Liver (tissue), 9 donors: ENCODE measurements around the gene MRPS14. TPM values are rescaled to one million over a fixed set of nuclear protein-coding genes. Genes with fewer than 3 reads are reported as not detected.
A peak's percentile ranks its signal among the peaks of the same experiment; 100 is the strongest.

ENCODE experiments used
- DNase-seq: peaks from one replicate; pipeline ENCODE4 v3.0.0-alpha.2; 2017; ENCODE audit warnings: low spot score
- H3K27ac ChIP-seq, 2 donors: one replicate each; pipeline ENCODE4 v1.7.0; 2013; ENCODE audit warnings: inconsistent platforms in 2 of 2, low read length in 2 of 2, control low read depth in 1 of 2, low read depth in 1 of 2, mild to moderate bottlenecking in 1 of 2
- H3K27me3 ChIP-seq, 4 donors: one replicate each; pipeline versions ENCODE4 v1.6.1 to v1.7.0; 2013; ENCODE audit warnings: low read length in 3 of 4, inconsistent platforms in 1 of 4, mild to moderate bottlenecking in 1 of 4, moderate library complexity in 1 of 4; ENCODE audit not compliant: control insufficient read depth in 4 of 4, insufficient read depth in 4 of 4
- H3K36me3 ChIP-seq, 4 donors: one replicate each; pipeline versions ENCODE4 v1.6.1 to v1.7.0; 2013; ENCODE audit warnings: low read length in 3 of 4, mild to moderate bottlenecking in 3 of 4, low read depth in 1 of 4, moderate library complexity in 1 of 4; ENCODE audit not compliant: control insufficient read depth in 4 of 4, insufficient read depth in 3 of 4
- H3K4me1 ChIP-seq, 4 donors: one replicate each; pipeline versions ENCODE4 v1.6.1 to v1.7.0; 2013; ENCODE audit warnings: low read length in 3 of 4, mild to moderate bottlenecking in 3 of 4, moderate library complexity in 1 of 4; ENCODE audit not compliant: control insufficient read depth in 4 of 4, insufficient read depth in 4 of 4
- H3K4me3 ChIP-seq, 3 donors: one replicate each; pipeline versions ENCODE4 v1.6.1 to v1.7.0; 2013; ENCODE audit warnings: low read length in 3 of 3, control low read depth in 1 of 3, low read depth in 1 of 3, mild to moderate bottlenecking in 1 of 3
- H3K9ac ChIP-seq, 2 donors: one replicate each; pipeline ENCODE4 v1.7.0; 2013; ENCODE audit warnings: low read length in 2 of 2, mild to moderate bottlenecking in 2 of 2, moderate library complexity in 2 of 2, control low read depth in 1 of 2, low read depth in 1 of 2
- H3K9me3 ChIP-seq, 4 donors: one replicate each; pipeline versions ENCODE4 v1.6.1 to v1.7.0; 2013; ENCODE audit warnings: low read length in 3 of 4; ENCODE audit not compliant: control insufficient read depth in 4 of 4
- EGR1 ChIP-seq, 2 donors: IDR thresholded peaks; 2 replicates each; pipeline ENCODE4 v1.6.1; 2016 to 2018; ENCODE audit warnings: antibody characterized with exemption in 2 of 2, low read depth in 2 of 2
- FOXA2 ChIP-seq: IDR thresholded peaks from 2 replicates; pipeline ENCODE4 v1.6.1; 2016; ENCODE audit warnings: antibody characterized with exemption
- HNF4A ChIP-seq, 2 donors: conservative IDR thresholded peaks; 2 replicates each; pipeline ENCODE4 v1.6.1; 2016; ENCODE audit warnings: antibody characterized with exemption in 2 of 2, mild to moderate bottlenecking in 2 of 2
- HNF4G ChIP-seq: IDR thresholded peaks from 2 replicates; pipeline ENCODE4 v1.6.1; 2016; ENCODE audit warnings: antibody characterized with exemption
- JUND ChIP-seq, 2 donors: IDR thresholded peaks; 2 replicates each; pipeline ENCODE4 v1.6.1; 2016; ENCODE audit warnings: antibody characterized with exemption in 2 of 2
- RAD21 ChIP-seq, 2 donors: IDR thresholded peaks; 2 replicates each; pipeline ENCODE4 v1.6.1; 2016; ENCODE audit warnings: antibody characterized with exemption in 2 of 2, mild to moderate bottlenecking in 2 of 2
- SP1 ChIP-seq: IDR thresholded peaks from 2 replicates; pipeline ENCODE4 v1.6.1; 2018; ENCODE audit warnings: antibody characterized with exemption, mild to moderate bottlenecking
- TAF1 ChIP-seq: conservative IDR thresholded peaks from 2 replicates; pipeline ENCODE4 v1.6.1; 2016; ENCODE audit warnings: antibody characterized with exemption, mild to moderate bottlenecking
- WGBS: extraction: QIAGEN DNeasy Blood & Tissue Kit; methylation state at CpG from one replicate; pipeline ENCODE4 v1.1.7; 2013; 5-methylcytosine and 5-hydroxymethylcytosine counted together
- polyA plus RNA-seq, 2 donors: library from polyadenylated mRNA; stranded (reverse) in 1 of 2; unstranded in 1 of 2; fragments of 200-250 nt in 1 of 2; fragments of >200 nt in 1 of 2; fragmentation: Nextera tagmentation in 1 of 2; extraction: Ambion mirVana in 1 of 2; gene quantifications; one replicate each; pipeline versions ENCODE4 v1.2.1 to v1.2.3, GENCODE V29; 2013 to 2015
- total RNA-seq, 2 donors: library from RNA; depleted of rRNA; stranded (reverse); fragments of >200 nt; gene quantifications; one replicate each; pipeline ENCODE4 v1.2.3, GENCODE V29; 2014
- TF ChIP-seq, protein P1 (sequence below): IDR thresholded peaks from 2 replicates; pipeline ENCODE4 v1.6.1; 2016; ENCODE audit warnings: antibody characterized with exemption, mild to moderate bottlenecking
- TF ChIP-seq, protein P2 (sequence below): IDR thresholded peaks from 2 replicates; pipeline ENCODE4 v1.6.1; 2016; ENCODE audit warnings: antibody characterized with exemption
- donor health status: healthy.
- donor health status: healthy.
- donor health status: healthy.
- donor health status: healthy.
- donor health status: healthy.

The MRPS14 gene
- total and polyA plus RNA-seq, 4 donors, result 14.9 to 41.4 (median 22.4) TPM

- H3K4me3 ChIP-seq, result no peak overlapping the region
- TF ChIP-seq HNF4G, result no peak
- TF ChIP-seq HNF4A (conservative IDR thresholded peaks at IDR 0.05), result peak; percentile 42 to 67
- peaks cover 0 to 3% (median 0%) of the 10 kb centered on the region in 4 donors for H3K36me3 ChIP-seq
- H3K9me3 ChIP-seq, result no peaks in the 10 kb centered on the region
- 40% methylated on average over 4 of the region's 4 CpGs for WGBS
- H3K4me1 ChIP-seq, result peaks cover 6 to 21% (median 17%) of the 10 kb centered on the region in 4 donors
- DNase-seq, result no peak
- peak overlapping the region in 1 of 2 donors; percentile 10 for H3K9ac ChIP-seq
- no peaks in the 10 kb centered on the region for H3K27me3 ChIP-seq
- peak overlapping the region in 1 of 2 donors; percentile 58 for H3K27ac ChIP-seq
Observed at GRCh38 chr1:174967845-174968705, 55.1 kb downstream of the MRPS14 start.

DNA sequence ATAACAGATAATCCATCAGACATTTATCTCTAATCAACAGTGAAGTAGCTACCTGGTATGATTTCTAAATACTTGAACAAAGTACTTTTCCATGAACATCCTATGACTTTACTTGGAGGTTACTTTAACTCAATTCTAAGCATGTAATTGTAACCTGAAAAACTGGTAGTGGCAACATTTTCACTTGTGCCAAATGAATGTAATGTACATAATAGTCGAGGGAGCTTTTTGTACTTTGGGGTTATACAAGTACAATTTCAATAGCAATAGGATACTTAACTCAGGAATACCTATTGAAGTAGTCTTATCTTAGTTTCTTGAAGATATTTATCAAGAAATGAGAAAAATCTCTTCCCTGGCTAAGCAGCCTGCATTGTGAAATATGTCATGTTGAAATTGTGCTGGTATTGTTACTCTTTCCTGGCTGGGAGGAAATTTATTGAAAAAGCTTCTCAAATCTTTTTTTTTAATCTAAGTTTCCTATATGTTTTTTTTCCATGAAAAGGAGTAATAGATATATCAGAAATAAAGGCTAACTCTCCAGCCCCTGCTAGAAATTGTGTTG is 57.1 kb downstream of the MRPS14 start:
- 17% methylated on average over 1 of the region's 1 CpG for WGBS
- H3K4me3 ChIP-seq, result no peak overlapping the region

GRCh38 chr1:174965362-174966007 is 57.7 kb downstream of the MRPS14 start:
- Histone ChIP-seq H3K27me3 (no peaks in the 10 kb centered on the region), H3K4me1 (peaks cover 6 to 21% (median 17%) of the 10 kb centered on the region in 4 donors), H3K9me3 (no peaks in the 10 kb centered on the region), H3K27ac (peak overlapping the region; percentile 54 to 61), H3K36me3 (peaks cover 0 to 3% (median 0%) of the 10 kb centered on the region in 4 donors), H3K9ac (peak overlapping the region; percentile 18 to 63), H3K4me3 (peak overlapping the region in 1 of 3 donors; percentile 13)
- TF ChIP-seq, protein P1, sequence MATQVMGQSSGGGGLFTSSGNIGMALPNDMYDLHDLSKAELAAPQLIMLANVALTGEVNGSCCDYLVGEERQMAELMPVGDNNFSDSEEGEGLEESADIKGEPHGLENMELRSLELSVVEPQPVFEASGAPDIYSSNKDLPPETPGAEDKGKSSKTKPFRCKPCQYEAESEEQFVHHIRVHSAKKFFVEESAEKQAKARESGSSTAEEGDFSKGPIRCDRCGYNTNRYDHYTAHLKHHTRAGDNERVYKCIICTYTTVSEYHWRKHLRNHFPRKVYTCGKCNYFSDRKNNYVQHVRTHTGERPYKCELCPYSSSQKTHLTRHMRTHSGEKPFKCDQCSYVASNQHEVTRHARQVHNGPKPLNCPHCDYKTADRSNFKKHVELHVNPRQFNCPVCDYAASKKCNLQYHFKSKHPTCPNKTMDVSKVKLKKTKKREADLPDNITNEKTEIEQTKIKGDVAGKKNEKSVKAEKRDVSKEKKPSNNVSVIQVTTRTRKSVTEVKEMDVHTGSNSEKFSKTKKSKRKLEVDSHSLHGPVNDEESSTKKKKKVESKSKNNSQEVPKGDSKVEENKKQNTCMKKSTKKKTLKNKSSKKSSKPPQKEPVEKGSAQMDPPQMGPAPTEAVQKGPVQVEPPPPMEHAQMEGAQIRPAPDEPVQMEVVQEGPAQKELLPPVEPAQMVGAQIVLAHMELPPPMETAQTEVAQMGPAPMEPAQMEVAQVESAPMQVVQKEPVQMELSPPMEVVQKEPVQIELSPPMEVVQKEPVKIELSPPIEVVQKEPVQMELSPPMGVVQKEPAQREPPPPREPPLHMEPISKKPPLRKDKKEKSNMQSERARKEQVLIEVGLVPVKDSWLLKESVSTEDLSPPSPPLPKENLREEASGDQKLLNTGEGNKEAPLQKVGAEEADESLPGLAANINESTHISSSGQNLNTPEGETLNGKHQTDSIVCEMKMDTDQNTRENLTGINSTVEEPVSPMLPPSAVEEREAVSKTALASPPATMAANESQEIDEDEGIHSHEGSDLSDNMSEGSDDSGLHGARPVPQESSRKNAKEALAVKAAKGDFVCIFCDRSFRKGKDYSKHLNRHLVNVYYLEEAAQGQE, result no peak
- TF ChIP-seq TAF1, result peak; percentile 36
- WGBS, result 47% methylated on average over 3 of the region's 3 CpGs
- peak; percentile 44 for DNase-seq

More for the DNA sequence above, 57.1 kb downstream of the MRPS14 start:
- peaks cover 6 to 21% (median 17%) of the 10 kb centered on the region in 4 donors for H3K4me1 ChIP-seq
- DNase-seq, result no peak
- H3K36me3 ChIP-seq, result peaks cover 0 to 3% (median 0%) of the 10 kb centered on the region in 4 donors
- H3K27me3 ChIP-seq, result no peaks in the 10 kb centered on the region
- no peaks in the 10 kb centered on the region for H3K9me3 ChIP-seq
- peak overlapping the region in 1 of 2 donors; percentile 63 for H3K9ac ChIP-seq
- H3K27ac ChIP-seq, result peak overlapping the region; percentile 54 to 61
- TF ChIP-seq HNF4A (conservative IDR thresholded peaks at IDR 0.05), result no peak

- H3K36me3 ChIP-seq, result peaks cover 0 to 2% (median 0%) of the 10 kb centered on the region in 4 donors
- TF ChIP-seq FOXA2, result peak; percentile 11
- TF ChIP-seq, protein P2, sequence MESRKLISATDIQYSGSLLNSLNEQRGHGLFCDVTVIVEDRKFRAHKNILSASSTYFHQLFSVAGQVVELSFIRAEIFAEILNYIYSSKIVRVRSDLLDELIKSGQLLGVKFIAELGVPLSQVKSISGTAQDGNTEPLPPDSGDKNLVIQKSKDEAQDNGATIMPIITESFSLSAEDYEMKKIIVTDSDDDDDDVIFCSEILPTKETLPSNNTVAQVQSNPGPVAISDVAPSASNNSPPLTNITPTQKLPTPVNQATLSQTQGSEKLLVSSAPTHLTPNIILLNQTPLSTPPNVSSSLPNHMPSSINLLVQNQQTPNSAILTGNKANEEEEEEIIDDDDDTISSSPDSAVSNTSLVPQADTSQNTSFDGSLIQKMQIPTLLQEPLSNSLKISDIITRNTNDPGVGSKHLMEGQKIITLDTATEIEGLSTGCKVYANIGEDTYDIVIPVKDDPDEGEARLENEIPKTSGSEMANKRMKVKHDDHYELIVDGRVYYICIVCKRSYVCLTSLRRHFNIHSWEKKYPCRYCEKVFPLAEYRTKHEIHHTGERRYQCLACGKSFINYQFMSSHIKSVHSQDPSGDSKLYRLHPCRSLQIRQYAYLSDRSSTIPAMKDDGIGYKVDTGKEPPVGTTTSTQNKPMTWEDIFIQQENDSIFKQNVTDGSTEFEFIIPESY, result no peak
- no peak for TF ChIP-seq SP1
- peak; percentile 15 to 16 for TF ChIP-seq RAD21 (IDR thresholded peaks at IDR 0.05)
- no peak for TF ChIP-seq JUND (IDR thresholded peaks at IDR 0.05)
- no peak for TF ChIP-seq EGR1 (IDR thresholded peaks at IDR 0.05; ENCODE audit: low read depth in 2 of 2)
- 20% methylated on average over 1 of the region's 1 CpG for WGBS
- H3K4me3 ChIP-seq, result peak overlapping the region in 1 of 3 donors; percentile 13
- H3K4me1 ChIP-seq, result peaks cover 6 to 21% (median 17%) of the 10 kb centered on the region in 4 donors
- no peaks in the 10 kb centered on the region for H3K27me3 ChIP-seq
- no peaks in the 10 kb centered on the region for H3K9me3 ChIP-seq
- DNase-seq, result no peak
- H3K9ac ChIP-seq, result peak overlapping the region; percentile 18 to 63
- H3K27ac ChIP-seq, result peak overlapping the region; percentile 54 to 61
Observed at GRCh38 chr1:174964972-174965361, 58.3 kb downstream of the MRPS14 start.
